HepG2 (cell line): Measurements from ENCODE around the gene PPIP5K2. TPM values are rescaled to one million over a fixed set of nuclear protein-coding genes. Genes with fewer than 3 reads are reported as not detected.

Experiments
- ATF1 ChIP-seq: IDR thresholded peaks from 2 replicates; pipeline ENCODE4 v1.6.1; 2016; ENCODE audit warnings: mild to moderate bottlenecking, control low read depth
- DPF2 ChIP-seq: sonication (generic); formaldehyde crosslinking; IDR thresholded peaks from 2 replicates; pipeline ENCODE4 v1.4.0; 2020; ENCODE audit warnings: mild to moderate bottlenecking, low read depth, missing genetic modification reagents, borderline replicate concordance
- MTF2 ChIP-seq: sonication (generic); formaldehyde crosslinking; IDR thresholded peaks from 2 replicates; pipeline ENCODE4 v1.5.0; 2020; ENCODE audit warnings: missing genetic modification reagents, borderline replicate concordance
- POLR2G ChIP-seq: fragments of 200-400 bp; formaldehyde crosslinking; IDR thresholded peaks from 2 replicates; pipeline ENCODE4 v1.6.1; 2018; ENCODE audit warnings: mild to moderate bottlenecking, low read depth, low read length, moderate library complexity
- RBFOX2 ChIP-seq: fragments of 200-400 bp; formaldehyde crosslinking; IDR thresholded peaks from 2 replicates; pipeline ENCODE4 v1.6.1; 2017; ENCODE audit warnings: low read depth, mild to moderate bottlenecking, low read length
- RNF219 ChIP-seq: sonication (generic); formaldehyde crosslinking; IDR thresholded peaks from 2 replicates; pipeline ENCODE4 v1.5.0; 2020; ENCODE audit warnings: mild to moderate bottlenecking, missing genetic modification reagents
- SATB2 ChIP-seq: sonication (generic); formaldehyde crosslinking; IDR thresholded peaks from 2 replicates; pipeline ENCODE4 v1.5.0; 2020; ENCODE audit warnings: missing genetic modification reagents
- SP140L ChIP-seq: sonication (generic); formaldehyde crosslinking; IDR thresholded peaks from 2 replicates; pipeline ENCODE4 v1.4.0; 2020; ENCODE audit warnings: missing genetic modification reagents, borderline replicate concordance
- SRSF1 ChIP-seq: fragments of 200-400 bp; formaldehyde crosslinking; optimal IDR thresholded peaks from 2 replicates; pipeline ENCODE3; 2017; ENCODE audit warnings: mild to moderate bottlenecking, low read depth, low read length, moderate library complexity
- SRSF9 ChIP-seq: fragments of 200-400 bp; formaldehyde crosslinking; IDR thresholded peaks from 2 replicates; pipeline ENCODE4 v1.6.1; 2018; ENCODE audit warnings: borderline replicate concordance, mild to moderate bottlenecking, low read depth, low read length; ENCODE audit not compliant: insufficient read depth, poor library complexity, severe bottlenecking
- TIGD3 ChIP-seq: sonication (generic); formaldehyde crosslinking; IDR thresholded peaks from 2 replicates; pipeline ENCODE4 v1.5.1; 2020; ENCODE audit warnings: mild to moderate bottlenecking, missing genetic modification reagents, borderline replicate concordance
- ZNF362 ChIP-seq: sonication (generic); formaldehyde crosslinking; IDR thresholded peaks from 2 replicates; pipeline ENCODE4 v1.4.0; 2020; ENCODE audit warnings: missing genetic modification reagents, mild to moderate bottlenecking, borderline replicate concordance
- ZNF430 ChIP-seq: sonication (generic); formaldehyde crosslinking; IDR thresholded peaks from 2 replicates; pipeline ENCODE4 v1.9.0; 2021; ENCODE audit warnings: mild to moderate bottlenecking, missing genetic modification reagents
- ZNF577 ChIP-seq: sonication (generic); formaldehyde crosslinking; IDR thresholded peaks from 2 replicates; pipeline ENCODE4 v1.4.0; 2020; ENCODE audit warnings: mild to moderate bottlenecking, low read depth, missing genetic modification reagents, borderline replicate concordance
- ZNF780A ChIP-seq: sonication (generic); formaldehyde crosslinking; IDR thresholded peaks from 2 replicates; pipeline ENCODE4 v1.8.0; 2022; ENCODE audit warnings: mild to moderate bottlenecking, missing genetic modification reagents, moderate library complexity
- ZNF781 ChIP-seq: sonication (generic); formaldehyde crosslinking; IDR thresholded peaks from 2 replicates; pipeline ENCODE4 v1.5.1; 2020; ENCODE audit warnings: borderline replicate concordance, mild to moderate bottlenecking, missing genetic modification reagents; ENCODE audit errors: not compliant biosample characterization
- polyA plus RNA-seq, 8 experiments: library from polyadenylated mRNA; depleted of rRNA in 3 of 8; stranded (reverse) in 7 of 8; unstranded in 1 of 8; fragments of >200 nt; fragmentation: Illumina TruSeq in 4 of 8; extraction: Trizol in 4 of 8; gene quantifications; 2 replicates each; pipeline versions ENCODE4 v1.2.1 to v1.2.3, GENCODE V29; 2011 to 2016; ENCODE audit warnings: low read depth in 4 of 8, missing spikeins in 1 of 8, mixed read lengths in 1 of 8; ENCODE audit not compliant: insufficient read depth in 1 of 8
- total RNA-seq, 5 experiments: library from RNA; depleted of rRNA; stranded (reverse); fragments of >200 nt; fragmentation: Illumina TruSeq; extraction: Trizol; gene quantifications; 2 replicates each; pipeline ENCODE4 v1.2.3, GENCODE V29; 2016; ENCODE audit warnings: low read depth in 1 of 5
- TF ChIP-seq, protein P1 (sequence below): sonication (generic); formaldehyde crosslinking; IDR thresholded peaks from 2 replicates; pipeline ENCODE4 v1.4.0; 2020; ENCODE audit warnings: missing genetic modification reagents
- TF ChIP-seq, protein P2 (sequence below): sonication (generic); formaldehyde crosslinking; IDR thresholded peaks from 2 replicates; pipeline ENCODE4 v1.8.1; 2022; ENCODE audit warnings: mild to moderate bottlenecking, missing genetic modification reagents

PPIP5K2 gene
- total and polyA plus RNA-seq, 2 of the 13 experiments (the other 11 are each of a cell fraction or from before 2014, with no cell fraction given) = 19.7 to 45.6 TPM

DNA sequence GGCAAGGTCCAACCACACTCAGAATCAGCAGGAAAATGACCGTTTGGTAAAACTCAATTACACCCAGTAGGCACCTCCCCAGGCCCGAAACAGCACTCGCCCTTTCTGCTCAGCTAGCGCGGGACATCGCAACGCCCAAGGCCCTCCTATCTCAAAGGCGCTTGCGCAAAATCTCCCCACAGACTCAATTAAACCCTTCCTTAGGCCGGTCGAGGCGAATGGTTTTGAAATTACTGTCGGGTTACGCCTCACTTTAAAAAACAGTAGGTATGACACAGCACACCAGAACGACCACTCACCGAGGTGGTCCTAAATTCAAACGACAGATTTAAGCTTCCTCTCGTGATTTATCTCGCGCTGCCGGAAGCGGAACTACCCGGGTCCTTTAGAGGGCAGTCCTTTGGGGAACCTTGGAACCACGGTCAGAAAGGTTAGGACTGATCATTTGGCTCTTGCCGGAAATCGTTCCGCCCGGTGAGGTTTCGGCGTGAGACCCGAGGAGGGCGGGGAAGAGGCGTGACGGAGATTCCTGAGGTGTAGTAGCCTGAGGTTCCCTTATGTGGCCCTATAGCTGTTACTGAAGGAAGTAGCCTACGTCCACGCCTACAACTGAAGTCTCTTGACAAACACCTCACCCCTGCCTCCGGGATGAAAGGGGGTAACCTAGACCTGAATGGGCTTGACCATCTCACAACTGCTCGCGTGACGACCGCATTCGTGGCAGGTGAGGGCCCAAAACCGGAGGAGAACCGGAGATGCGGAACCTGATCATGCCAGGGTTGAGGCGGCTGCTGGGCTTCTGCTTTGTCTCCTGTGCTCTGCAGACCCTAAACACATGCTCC is at the start of gene PPIP5K2, which contains the start of gene GIN1 (continued):
- TF ChIP-seq TIGD3 (CRISPR knock-in tag) = no peak; the same call in 1 of the 2 replicates
- no peak for TF ChIP-seq SP140L
- TF ChIP-seq SRSF1 = peak; percentile 50
- 0 out of 2 replicates have a peak, but pooled peaks have one; percentile 73 for TF ChIP-seq ZNF780A (CRISPR knock-in tag)
- peak; percentile 87; the same call in 1 of the 2 replicates for TF ChIP-seq SATB2 (CRISPR knock-in tag)
- TF ChIP-seq ZNF781 (CRISPR knock-in tag) = no peak
- no peak for TF ChIP-seq ZNF577
- TF ChIP-seq POLR2G = peak; percentile 93
- no peak for TF ChIP-seq SRSF9
- TF ChIP-seq, protein P1, sequence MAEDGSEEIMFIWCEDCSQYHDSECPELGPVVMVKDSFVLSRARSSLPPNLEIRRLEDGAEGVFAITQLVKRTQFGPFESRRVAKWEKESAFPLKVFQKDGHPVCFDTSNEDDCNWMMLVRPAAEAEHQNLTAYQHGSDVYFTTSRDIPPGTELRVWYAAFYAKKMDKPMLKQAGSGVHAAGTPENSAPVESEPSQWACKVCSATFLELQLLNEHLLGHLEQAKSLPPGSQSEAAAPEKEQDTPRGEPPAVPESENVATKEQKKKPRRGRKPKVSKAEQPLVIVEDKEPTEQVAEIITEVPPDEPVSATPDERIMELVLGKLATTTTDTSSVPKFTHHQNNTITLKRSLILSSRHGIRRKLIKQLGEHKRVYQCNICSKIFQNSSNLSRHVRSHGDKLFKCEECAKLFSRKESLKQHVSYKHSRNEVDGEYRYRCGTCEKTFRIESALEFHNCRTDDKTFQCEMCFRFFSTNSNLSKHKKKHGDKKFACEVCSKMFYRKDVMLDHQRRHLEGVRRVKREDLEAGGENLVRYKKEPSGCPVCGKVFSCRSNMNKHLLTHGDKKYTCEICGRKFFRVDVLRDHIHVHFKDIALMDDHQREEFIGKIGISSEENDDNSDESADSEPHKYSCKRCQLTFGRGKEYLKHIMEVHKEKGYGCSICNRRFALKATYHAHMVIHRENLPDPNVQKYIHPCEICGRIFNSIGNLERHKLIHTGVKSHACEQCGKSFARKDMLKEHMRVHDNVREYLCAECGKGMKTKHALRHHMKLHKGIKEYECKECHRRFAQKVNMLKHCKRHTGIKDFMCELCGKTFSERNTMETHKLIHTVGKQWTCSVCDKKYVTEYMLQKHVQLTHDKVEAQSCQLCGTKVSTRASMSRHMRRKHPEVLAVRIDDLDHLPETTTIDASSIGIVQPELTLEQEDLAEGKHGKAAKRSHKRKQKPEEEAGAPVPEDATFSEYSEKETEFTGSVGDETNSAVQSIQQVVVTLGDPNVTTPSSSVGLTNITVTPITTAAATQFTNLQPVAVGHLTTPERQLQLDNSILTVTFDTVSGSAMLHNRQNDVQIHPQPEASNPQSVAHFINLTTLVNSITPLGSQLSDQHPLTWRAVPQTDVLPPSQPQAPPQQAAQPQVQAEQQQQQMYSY (CRISPR knock-in tag) = no peak
- peak; percentile 86 for TF ChIP-seq ATF1 (CRISPR knock-in tag)
- TF ChIP-seq DPF2 (CRISPR knock-in tag) = no peak
- TF ChIP-seq, protein P2, sequence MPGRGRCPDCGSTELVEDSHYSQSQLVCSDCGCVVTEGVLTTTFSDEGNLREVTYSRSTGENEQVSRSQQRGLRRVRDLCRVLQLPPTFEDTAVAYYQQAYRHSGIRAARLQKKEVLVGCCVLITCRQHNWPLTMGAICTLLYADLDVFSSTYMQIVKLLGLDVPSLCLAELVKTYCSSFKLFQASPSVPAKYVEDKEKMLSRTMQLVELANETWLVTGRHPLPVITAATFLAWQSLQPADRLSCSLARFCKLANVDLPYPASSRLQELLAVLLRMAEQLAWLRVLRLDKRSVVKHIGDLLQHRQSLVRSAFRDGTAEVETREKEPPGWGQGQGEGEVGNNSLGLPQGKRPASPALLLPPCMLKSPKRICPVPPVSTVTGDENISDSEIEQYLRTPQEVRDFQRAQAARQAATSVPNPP (CRISPR knock-in tag) = peak; percentile 80; the same call in 1 of the 2 replicates
- TF ChIP-seq ZNF430 = peak; percentile 42
- TF ChIP-seq RNF219 (CRISPR knock-in tag) = peak; percentile 78; the same call in 1 of the 2 replicates
- peak; percentile 76 for TF ChIP-seq RBFOX2
- no peak for TF ChIP-seq MTF2
- TF ChIP-seq ZNF362 (CRISPR knock-in tag) = no peak
